HepG2 (cell line): ENCODE results near the gene RHOV. TPM values are rescaled to one million over a fixed set of nuclear protein-coding genes. Genes with fewer than 3 reads are reported as not detected.

Experiments used
- FIP1L1 ChIP-seq: fragments of 200-400 bp; formaldehyde crosslinking; IDR thresholded peaks from 2 replicates; pipeline ENCODE4 v1.6.1; 2018; ENCODE audit warnings: low read depth, mild to moderate bottlenecking, low read length, moderate library complexity, borderline replicate concordance; ENCODE audit not compliant: insufficient read depth
- KLF16 ChIP-seq, 2 experiments: sonication (generic) in 1 of 2; formaldehyde crosslinking in 1 of 2; IDR thresholded peaks; 2 replicates each; pipeline versions ENCODE4 v1.6.1 to v1.8.0; 2016 to 2023; ENCODE audit warnings: missing genetic modification reagents in 2 of 2, missing compliant biosample characterization in 1 of 2
- MXD4 ChIP-seq: IDR thresholded peaks from 2 replicates; pipeline ENCODE4 v1.6.1; 2016; ENCODE audit warnings: mild to moderate bottlenecking, missing biosample characterization, missing genetic modification reagents
- NBN ChIP-seq: fragments of 450-650 bp; conservative IDR thresholded peaks from 2 replicates; pipeline ENCODE4 v1.6.1; 2017
- NFATC3 ChIP-seq: sonication (generic); formaldehyde crosslinking; IDR thresholded peaks from 2 replicates; pipeline ENCODE4 v1.5.1; 2020; ENCODE audit warnings: mild to moderate bottlenecking, missing genetic modification reagents
- NFKB2 ChIP-seq: sonication (generic); formaldehyde crosslinking; IDR thresholded peaks from 2 replicates; pipeline ENCODE4 v1.4.0; 2020; ENCODE audit warnings: missing genetic modification reagents, borderline replicate concordance
- NFRKB ChIP-seq: fragments of 450-650 bp; IDR thresholded peaks from 2 replicates; pipeline ENCODE4 v1.6.1; 2017
- PCBP1 ChIP-seq: fragments of 200-400 bp; formaldehyde crosslinking; IDR thresholded peaks from 2 replicates; pipeline ENCODE4 v1.6.1; 2017; ENCODE audit warnings: mild to moderate bottlenecking, low read depth, low read length, borderline replicate concordance
- SNAPC2 ChIP-seq: sonication (generic); formaldehyde crosslinking; IDR thresholded peaks from 2 replicates; pipeline ENCODE4 v1.8.1; 2022; ENCODE audit warnings: mild to moderate bottlenecking, missing genetic modification reagents
- TIGD3 ChIP-seq: sonication (generic); formaldehyde crosslinking; IDR thresholded peaks from 2 replicates; pipeline ENCODE4 v1.5.1; 2020; ENCODE audit warnings: mild to moderate bottlenecking, missing genetic modification reagents, borderline replicate concordance
- ZBTB2 ChIP-seq: sonication (generic); formaldehyde crosslinking; IDR thresholded peaks from 2 replicates; pipeline ENCODE4 v1.8.0; 2022; ENCODE audit warnings: low read depth, missing genetic modification reagents
- ZNF136 ChIP-seq: sonication (generic); formaldehyde crosslinking; IDR thresholded peaks from 2 replicates; pipeline ENCODE4 v1.8.1; 2022; ENCODE audit warnings: low read depth, mild to moderate bottlenecking, moderate library complexity, missing genetic modification reagents
- ZNF503 ChIP-seq: sonication (generic); formaldehyde crosslinking; IDR thresholded peaks from 2 replicates; pipeline ENCODE4 v1.4.0; 2020; ENCODE audit warnings: missing genetic modification reagents
- ZNF644 ChIP-seq: IDR thresholded peaks from 2 replicates; pipeline ENCODE4 v1.6.1; 2016; ENCODE audit warnings: low read depth
- ZNF709 ChIP-seq: sonication (generic); formaldehyde crosslinking; IDR thresholded peaks from 2 replicates; pipeline ENCODE4 v1.5.0; 2020; ENCODE audit warnings: mild to moderate bottlenecking, missing genetic modification reagents
- ZNF891 ChIP-seq: sonication (generic); formaldehyde crosslinking; IDR thresholded peaks from 2 replicates; pipeline ENCODE4 v1.5.0; 2020; ENCODE audit warnings: mild to moderate bottlenecking, missing genetic modification reagents
- polyA plus RNA-seq, 8 experiments: library from polyadenylated mRNA; depleted of rRNA in 3 of 8; stranded (reverse) in 7 of 8; unstranded in 1 of 8; fragments of >200 nt; fragmentation: Illumina TruSeq in 4 of 8; extraction: Trizol in 4 of 8; gene quantifications; 2 replicates each; pipeline versions ENCODE4 v1.2.1 to v1.2.3, GENCODE V29; 2011 to 2016; ENCODE audit warnings: low read depth in 4 of 8, missing spikeins in 1 of 8, mixed read lengths in 1 of 8; ENCODE audit not compliant: insufficient read depth in 1 of 8
- total RNA-seq, 5 experiments: library from RNA; depleted of rRNA; stranded (reverse); fragments of >200 nt; fragmentation: Illumina TruSeq; extraction: Trizol; gene quantifications; 2 replicates each; pipeline ENCODE4 v1.2.3, GENCODE V29; 2016; ENCODE audit warnings: low read depth in 1 of 5
- TF ChIP-seq, protein P1 (sequence below): sonication (generic); formaldehyde crosslinking; IDR thresholded peaks from 2 replicates; pipeline ENCODE4 v1.4.0; 2020; ENCODE audit warnings: low read depth, mild to moderate bottlenecking, missing genetic modification reagents
- TF ChIP-seq, protein P2 (sequence below): sonication (generic); formaldehyde crosslinking; IDR thresholded peaks from 2 replicates; pipeline ENCODE4 v1.8.1; 2023; ENCODE audit warnings: mild to moderate bottlenecking, missing genetic modification reagents

Gene RHOV
- total and polyA plus RNA-seq, 2 of the 13 experiments (the other 11 are each of a cell fraction or from before 2014, with no cell fraction given) = 0.17 to 0.18 TPM

GRCh38 chr15:40857601-40858341, 16.3 kb downstream of the RHOV start (continued):
- TF ChIP-seq, protein P1, sequence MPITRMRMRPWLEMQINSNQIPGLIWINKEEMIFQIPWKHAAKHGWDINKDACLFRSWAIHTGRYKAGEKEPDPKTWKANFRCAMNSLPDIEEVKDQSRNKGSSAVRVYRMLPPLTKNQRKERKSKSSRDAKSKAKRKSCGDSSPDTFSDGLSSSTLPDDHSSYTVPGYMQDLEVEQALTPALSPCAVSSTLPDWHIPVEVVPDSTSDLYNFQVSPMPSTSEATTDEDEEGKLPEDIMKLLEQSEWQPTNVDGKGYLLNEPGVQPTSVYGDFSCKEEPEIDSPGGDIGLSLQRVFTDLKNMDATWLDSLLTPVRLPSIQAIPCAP = no peak
- 0 out of 2 replicates have a peak, but pooled peaks have one; percentile 19 for TF ChIP-seq NFKB2 (CRISPR knock-in tag)
- no peak for TF ChIP-seq NBN
- no peak for TF ChIP-seq TIGD3
- no peak for TF ChIP-seq NFATC3 (CRISPR knock-in tag)
- no peak for TF ChIP-seq NFRKB
- no peak for TF ChIP-seq ZNF136 (CRISPR knock-in tag)
- no peak for TF ChIP-seq SNAPC2 (CRISPR knock-in tag)
- TF ChIP-seq ZNF891 (CRISPR knock-in tag) = peak; percentile 60; the same call in 1 of the 2 replicates
- TF ChIP-seq, protein P2, sequence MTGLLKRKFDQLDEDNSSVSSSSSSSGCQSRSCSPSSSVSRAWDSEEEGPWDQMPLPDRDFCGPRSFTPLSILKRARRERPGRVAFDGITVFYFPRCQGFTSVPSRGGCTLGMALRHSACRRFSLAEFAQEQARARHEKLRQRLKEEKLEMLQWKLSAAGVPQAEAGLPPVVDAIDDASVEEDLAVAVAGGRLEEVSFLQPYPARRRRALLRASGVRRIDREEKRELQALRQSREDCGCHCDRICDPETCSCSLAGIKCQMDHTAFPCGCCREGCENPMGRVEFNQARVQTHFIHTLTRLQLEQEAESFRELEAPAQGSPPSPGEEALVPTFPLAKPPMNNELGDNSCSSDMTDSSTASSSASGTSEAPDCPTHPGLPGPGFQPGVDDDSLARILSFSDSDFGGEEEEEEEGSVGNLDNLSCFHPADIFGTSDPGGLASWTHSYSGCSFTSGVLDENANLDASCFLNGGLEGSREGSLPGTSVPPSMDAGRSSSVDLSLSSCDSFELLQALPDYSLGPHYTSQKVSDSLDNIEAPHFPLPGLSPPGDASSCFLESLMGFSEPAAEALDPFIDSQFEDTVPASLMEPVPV (CRISPR knock-in tag) = no peak
- no peak for TF ChIP-seq ZNF709 (CRISPR knock-in tag)
- TF ChIP-seq PCBP1 = no peak
- no peak for TF ChIP-seq FIP1L1
- no peak for TF ChIP-seq KLF16 (CRISPR knock-in tag; IDR thresholded peaks at IDR 0.05)
- no peak for TF ChIP-seq ZNF503 (CRISPR knock-in tag)
- TF ChIP-seq ZBTB2 (CRISPR knock-in tag) = no peak
- no peak for TF ChIP-seq MXD4 (CRISPR knock-in tag)
- no peak for TF ChIP-seq ZNF644 (CRISPR knock-in tag)
